ENCODE measurements around the gene SDR9C7. TPM values are rescaled to one million over a fixed set of nuclear protein-coding genes. Genes with fewer than 3 reads are reported as not detected.

Gene SDR9C7
- total RNA-seq, 4 donors from 2014 or later, result 0.26 to 0.49 TPM; not detected in 2

GRCh38 chr12:56958422-56958821, 24.2 kb upstream of the SDR9C7 start:
- Histone ChIP-seq H3K4me1 (no peaks in the 10 kb centered on the region), H3K27me3 (no peaks in the 10 kb centered on the region), H3K4me3 (no peak overlapping the region), H3K27ac (no peak overlapping the region), H3K9me3 (no peaks in the 10 kb centered on the region), H3K36me3 (no peaks in the 10 kb centered on the region)
- intact Hi-C loops (cut with DNase I; ENCODE audit: low total_unique reads), result no loop called here
- DNase-seq, result no peak
- no peak for TF ChIP-seq CTCF (IDR thresholded peaks at IDR 0.05)
- TF ChIP-seq POLR2A (IDR thresholded peaks at IDR 0.05), result no peak

GRCh38 chr12:56957229-56958052, 23.2 kb upstream of the SDR9C7 start, which contains the start of gene RDH16:
Gene RDH16 (minus strand): TSS chr12:56957608. CDS start chr12:56957462, 146 bp downstream.
- no peak for DNase-seq
- Histone ChIP-seq H3K36me3 (no peaks in the 10 kb centered on the region), H3K27me3 (no peaks in the 10 kb centered on the region)

GRCh38 chr12:56955631-56956256, 21.5 kb upstream of the SDR9C7 start:
- Histone ChIP-seq H3K4me3 (no peak overlapping the region), H3K4me1 (no peaks in the 10 kb centered on the region), H3K27me3 (no peaks in the 10 kb centered on the region), H3K9me3 (no peaks in the 10 kb centered on the region), H3K27ac (no peak overlapping the region), H3K36me3 (no peaks in the 10 kb centered on the region)
- intact Hi-C loops (cut with DNase I; ENCODE audit: low total_unique reads), result no loop called here
- TF ChIP-seq POLR2A (IDR thresholded peaks at IDR 0.05) (no peak), CTCF (IDR thresholded peaks at IDR 0.05) (no peak)
- no peak for DNase-seq

More at GRCh38 chr12:56957229-56958052, 23.2 kb upstream of the SDR9C7 start, which contains the start of gene RDH16:
- H3K27ac ChIP-seq, result no peak within 1 kb of the TSS
- H3K9me3 ChIP-seq, result no peaks in the 10 kb centered on the region
- no peaks in the 10 kb centered on the region for H3K4me1 ChIP-seq
- no peak within 1 kb of the TSS for H3K4me3 ChIP-seq
- intact Hi-C loops (cut with DNase I; ENCODE audit: low total_unique reads), result no loop called here
- TF ChIP-seq POLR2A (IDR thresholded peaks at IDR 0.05) (no peak), CTCF (IDR thresholded peaks at IDR 0.05) (no peak)

- no peaks in the 10 kb centered on the region for H3K36me3 ChIP-seq
- no peaks in the 10 kb centered on the region for H3K4me1 ChIP-seq
- intact Hi-C loops (cut with DNase I; ENCODE audit: low total_unique reads), result no loop called here
- no peak for DNase-seq
- no peaks in the 10 kb centered on the region for H3K9me3 ChIP-seq
- H3K4me3 ChIP-seq, result no peak overlapping the region
- no peak overlapping the region for H3K27ac ChIP-seq
- TF ChIP-seq CTCF (IDR thresholded peaks at IDR 0.05), result no peak
- TF ChIP-seq POLR2A (IDR thresholded peaks at IDR 0.05), result no peak
- H3K27me3 ChIP-seq, result no peaks in the 10 kb centered on the region
Measured at GRCh38 chr12:56954958-56955355, 20.7 kb upstream of the SDR9C7 start.
